Measurements from ENCODE around the gene UBL4B.

- TF ChIP-seq POLR2AphosphoS5 (IDR thresholded peaks at IDR 0.05): no peak
- TF ChIP-seq POLR2A (IDR thresholded peaks at IDR 0.05): no peak
- TF ChIP-seq CTCF (IDR thresholded peaks at IDR 0.05): no peak
Measured at GRCh38 chr1:110081061-110081460, 31.2 kb upstream of the UBL4B start.
